ENCODE measurements around the gene RNPC3. TPM values are rescaled to one million over a fixed set of nuclear protein-coding genes. Genes with fewer than 3 reads are reported as not detected.
"Not testable (repeated sequence)": the region's sequence is repeated elsewhere in the genome, so short reads cannot be mapped to it uniquely, and the experiment has no call there.

Gene RNPC3
- total RNA-seq, 6 experiments from 2014 or later, result 7.1 to 9.6 (median 7.7) TPM

DNA sequence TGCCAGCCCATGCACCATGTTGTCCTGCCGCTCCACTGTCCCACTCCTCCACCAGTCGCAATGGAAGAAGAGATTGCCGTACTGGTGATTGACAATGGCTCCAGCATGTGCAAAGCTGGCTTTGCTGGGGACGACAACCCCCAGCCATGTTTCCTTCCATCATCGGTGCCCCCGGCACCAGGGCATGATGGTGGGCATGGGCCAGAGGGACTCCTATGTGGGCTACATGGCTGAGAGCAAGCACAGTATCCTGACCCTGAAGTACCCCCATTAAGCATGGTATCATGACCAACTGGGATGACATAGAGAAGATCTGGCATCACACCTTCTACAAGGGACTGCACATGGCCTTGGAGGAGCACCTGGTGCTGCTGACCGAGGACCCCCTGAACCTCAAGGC, 44.0 kb downstream of the RNPC3 start:
- Mint-ChIP-seq H3K27me3 (ENCODE audit: insufficient read depth) (no peaks in the 10 kb centered on the region), H3K4me1 (ENCODE audit: low read depth) (no peaks in the 10 kb centered on the region)
- no peak for TF ChIP-seq CTCF (IDR thresholded peaks at IDR 0.05)

GRCh38 chr1:103571289-103571688, 45.8 kb downstream of the RNPC3 start, which contains the start of gene AMY2B:
AMY2B (plus strand) TSS chr1:103571589; CDS start chr1:103571603, 14 bp downstream.
- H3K36me3 Mint-ChIP-seq (ENCODE audit: low read depth); H3K27ac Mint-ChIP-seq; H3K4me1 Mint-ChIP-seq (ENCODE audit: low read depth); H3K4me3 Mint-ChIP-seq; DNase-seq; H3K9me3 Mint-ChIP-seq; H3K27me3 Mint-ChIP-seq (ENCODE audit: insufficient read depth): not testable (repeated sequence)

More for the DNA sequence above, 44.0 kb downstream of the RNPC3 start:
- no peaks in the 10 kb centered on the region for H3K9me3 Mint-ChIP-seq
- H3K27ac Mint-ChIP-seq, result no peak overlapping the region
- no peak overlapping the region for H3K4me3 Mint-ChIP-seq
- H3K36me3 Mint-ChIP-seq (ENCODE audit: low read depth), result no peaks in the 10 kb centered on the region
- no peak for DNase-seq

DNA sequence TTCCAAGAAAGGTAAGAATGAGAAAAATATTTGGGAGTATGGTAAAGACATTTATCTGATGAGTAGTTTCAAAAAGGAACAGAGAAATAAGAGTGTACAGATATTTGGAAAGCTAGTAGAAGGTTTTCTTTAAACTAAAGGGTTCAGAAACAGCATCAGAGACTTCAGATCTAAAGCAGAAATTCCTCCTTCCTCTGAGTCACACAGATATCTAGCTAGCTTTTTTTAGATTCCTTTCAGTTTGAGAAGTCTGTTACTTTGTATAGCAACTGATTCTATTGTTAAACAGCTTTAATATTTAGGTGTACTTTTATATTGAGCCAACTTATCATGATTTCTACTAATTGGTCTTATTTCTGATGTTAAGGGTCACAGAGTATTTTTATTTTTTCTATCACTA, 50.6 kb downstream of the RNPC3 start:
- Mint-ChIP-seq H3K27me3 (ENCODE audit: insufficient read depth) (no peaks in the 10 kb centered on the region), H3K4me1 (ENCODE audit: low read depth) (no peaks in the 10 kb centered on the region), H3K4me3 (no peak overlapping the region), H3K36me3 (ENCODE audit: low read depth) (no peaks in the 10 kb centered on the region), H3K9me3 (no peaks in the 10 kb centered on the region), H3K27ac (no peak overlapping the region)
- DNase-seq, result no peak
- no peak for TF ChIP-seq CTCF (IDR thresholded peaks at IDR 0.05)

GRCh38 chr1:103576784-103577183, 51.3 kb downstream of the RNPC3 start:
- H3K9me3 Mint-ChIP-seq; H3K27ac Mint-ChIP-seq; H3K4me1 Mint-ChIP-seq (ENCODE audit: low read depth); DNase-seq; H3K4me3 Mint-ChIP-seq; H3K27me3 Mint-ChIP-seq (ENCODE audit: insufficient read depth); H3K36me3 Mint-ChIP-seq (ENCODE audit: low read depth): not testable (repeated sequence)

DNA sequence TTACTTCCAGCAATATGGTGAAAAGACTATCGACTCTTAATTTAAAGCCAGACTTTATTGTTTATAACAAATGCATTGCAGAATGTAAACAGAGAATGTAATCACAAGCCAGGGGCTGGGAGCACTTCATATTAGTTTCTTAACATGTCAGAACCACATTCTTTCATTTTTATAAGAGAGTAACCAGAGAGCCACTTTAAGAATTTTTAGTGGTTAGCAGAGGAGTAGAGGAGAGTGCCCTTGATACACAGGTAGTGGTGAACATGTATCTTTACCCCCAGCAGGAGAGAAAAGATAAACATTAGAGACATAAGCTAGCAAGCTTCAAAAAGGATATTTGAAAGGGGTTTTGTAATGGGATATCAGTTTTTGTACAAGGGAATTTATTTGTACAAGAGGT, 57.0 kb downstream of the RNPC3 start:
- Mint-ChIP-seq H3K4me1 (ENCODE audit: low read depth) (no peaks in the 10 kb centered on the region), H3K27ac (no peak overlapping the region), H3K4me3 (no peak overlapping the region), H3K36me3 (ENCODE audit: low read depth) (no peaks in the 10 kb centered on the region), H3K27me3 (ENCODE audit: insufficient read depth) (peaks cover 2% of the 10 kb centered on the region; the same call in 1 of the 2 replicates), H3K9me3 (no peaks in the 10 kb centered on the region)
- no peak for DNase-seq
- TF ChIP-seq CTCF (IDR thresholded peaks at IDR 0.05), result no peak

GRCh38 chr1:103583887-103584286, 58.4 kb downstream of the RNPC3 start:
- Mint-ChIP-seq H3K9me3 (no peaks in the 10 kb centered on the region), H3K27me3 (ENCODE audit: insufficient read depth) (peaks cover 2% of the 10 kb centered on the region; the same call in 1 of the 2 replicates), H3K4me3 (no peak overlapping the region), H3K36me3 (ENCODE audit: low read depth) (no peaks in the 10 kb centered on the region), H3K27ac (no peak overlapping the region), H3K4me1 (ENCODE audit: low read depth) (no peaks in the 10 kb centered on the region)
- TF ChIP-seq CTCF (IDR thresholded peaks at IDR 0.05), result no peak
- DNase-seq, result no peak

- H3K9me3 Mint-ChIP-seq, result no peaks in the 10 kb centered on the region
- peaks cover 2% of the 10 kb centered on the region; the same call in 1 of the 2 replicates for H3K27me3 Mint-ChIP-seq (ENCODE audit: insufficient read depth)
- no peak overlapping the region for H3K4me3 Mint-ChIP-seq
- H3K36me3 Mint-ChIP-seq (ENCODE audit: low read depth), result no peaks in the 10 kb centered on the region
- no peaks in the 10 kb centered on the region for H3K4me1 Mint-ChIP-seq (ENCODE audit: low read depth)
- DNase-seq, result no peak
- TF ChIP-seq CTCF (IDR thresholded peaks at IDR 0.05), result no peak
- no peak overlapping the region for H3K27ac Mint-ChIP-seq
These were observed 59.0 kb downstream of the RNPC3 start for GRCh38 chr1:103584537-103584936.

DNA sequence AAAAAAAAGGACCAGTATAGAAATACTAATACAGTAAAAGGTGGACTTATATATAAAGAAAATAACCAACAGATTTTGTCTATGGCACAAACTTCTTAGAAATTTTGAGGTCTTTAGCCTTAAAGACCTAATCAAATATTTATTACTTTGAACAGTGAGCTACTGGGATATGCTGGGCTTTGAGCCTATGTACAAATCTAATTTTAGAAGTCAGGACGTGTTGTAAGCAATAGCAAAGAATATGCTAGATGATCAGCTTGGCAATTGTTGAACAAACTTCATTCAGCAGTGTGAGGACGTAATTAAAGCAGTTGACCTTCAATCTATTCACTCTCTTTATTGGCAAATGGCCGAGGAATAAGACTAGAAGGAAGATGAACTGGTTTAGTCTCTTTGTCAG, 77.2 kb downstream of the RNPC3 start:
- not testable (repeated sequence) for H3K4me3 Mint-ChIP-seq; H3K27me3 Mint-ChIP-seq (ENCODE audit: insufficient read depth); H3K9me3 Mint-ChIP-seq; H3K27ac Mint-ChIP-seq; DNase-seq; H3K4me1 Mint-ChIP-seq (ENCODE audit: low read depth); H3K36me3 Mint-ChIP-seq (ENCODE audit: low read depth)

Measured in HFFc6 (cell line).